Fibroblast of skin of right biceps (primary cell): ENCODE results near the gene AGO4.
"Not testable (repeated sequence)": the region's sequence is repeated elsewhere in the genome, so short reads cannot be mapped to it uniquely, and the experiment has no call there.

Source experiments
- DNase-seq: peaks from one replicate; pipeline ENCODE4 v3.0.0-alpha.2; 2013

The AGO4 gene

DNA sequence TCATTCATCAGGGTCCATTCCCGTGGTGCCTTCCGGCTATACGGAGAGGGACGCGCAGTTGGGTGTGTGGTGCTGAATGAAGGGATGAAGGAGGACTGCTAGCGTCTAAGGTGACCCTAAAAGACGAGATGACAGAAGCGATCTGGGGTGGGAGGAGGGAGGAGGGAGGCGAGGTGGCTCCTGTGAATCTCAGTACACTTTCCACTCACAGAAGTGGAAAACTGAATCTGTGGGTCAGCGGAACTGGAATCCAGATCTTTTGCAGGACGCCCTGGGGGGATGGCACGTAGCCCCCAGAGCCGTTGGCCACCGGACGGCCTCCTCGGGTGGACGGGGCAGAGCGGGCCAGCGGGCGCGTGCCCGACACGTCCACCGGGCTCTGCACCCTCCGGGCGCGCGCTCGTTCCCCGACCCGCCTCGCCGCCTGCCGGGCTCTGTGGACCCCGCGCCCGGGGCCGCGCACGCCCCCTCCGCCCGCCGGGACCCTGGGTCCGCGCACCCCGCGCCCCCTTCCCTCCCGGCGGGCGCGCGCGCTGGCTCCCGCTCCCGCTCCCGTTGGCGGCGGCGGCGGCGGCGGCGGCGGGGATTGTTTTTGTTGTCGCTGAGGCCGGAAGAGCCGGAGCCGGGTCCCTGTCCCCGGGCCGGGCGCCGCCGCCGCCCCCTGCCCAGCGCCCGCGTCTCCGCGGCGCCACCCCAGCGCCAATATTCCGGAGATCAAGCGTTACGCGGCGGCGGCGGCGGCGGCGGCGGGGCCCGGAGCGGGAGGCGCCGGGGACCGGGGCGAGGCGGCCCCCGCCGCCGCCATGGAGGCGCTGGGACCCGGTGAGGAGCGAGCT, at the start of gene AGO4:
AGO4 (plus strand) TSS at position 403 of the 836 bp plus-strand sequence; CDS start at position 804, 401 bp downstream.
- DNase-seq = peak; percentile 58

DNA sequence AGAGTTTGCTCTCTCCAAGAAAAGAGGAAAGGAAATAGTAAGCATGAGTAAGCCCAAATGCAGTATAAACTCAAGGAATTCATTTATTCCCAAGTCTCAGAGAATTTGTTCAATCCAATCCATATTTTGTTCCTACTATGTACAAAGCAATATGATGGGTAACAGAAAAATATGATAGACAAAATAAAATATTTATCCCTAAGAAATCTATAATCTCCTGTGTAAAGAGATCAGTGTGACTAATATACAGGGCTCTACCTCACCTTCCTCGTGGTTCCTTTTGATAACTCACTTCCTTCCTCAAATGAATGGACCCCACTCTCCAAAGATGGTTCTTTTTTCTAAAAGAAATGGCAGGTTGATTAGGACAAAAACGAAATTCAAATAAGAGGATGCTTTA, 45.7 kb upstream of the AGO4 start:
- DNase-seq = no peak

DNA sequence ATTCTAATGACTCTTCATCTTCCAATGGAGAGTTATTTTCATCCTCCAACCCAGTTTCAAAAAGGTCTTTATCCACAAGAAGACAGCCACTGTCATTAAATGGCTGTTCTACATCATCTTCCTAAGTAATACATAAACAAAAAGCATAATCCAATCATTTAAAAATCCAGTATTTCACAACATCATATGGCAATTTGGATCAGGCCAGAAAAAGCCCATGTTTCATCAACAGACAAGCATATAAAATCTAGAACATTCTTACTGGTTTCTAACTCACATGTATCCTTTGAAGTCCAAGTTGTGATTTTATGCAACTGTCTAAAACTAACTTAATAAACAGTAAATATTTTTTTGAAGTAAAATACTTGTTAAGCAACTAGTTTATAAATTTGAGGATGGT, 44.6 kb upstream of the AGO4 start:
- no peak for DNase-seq

DNA sequence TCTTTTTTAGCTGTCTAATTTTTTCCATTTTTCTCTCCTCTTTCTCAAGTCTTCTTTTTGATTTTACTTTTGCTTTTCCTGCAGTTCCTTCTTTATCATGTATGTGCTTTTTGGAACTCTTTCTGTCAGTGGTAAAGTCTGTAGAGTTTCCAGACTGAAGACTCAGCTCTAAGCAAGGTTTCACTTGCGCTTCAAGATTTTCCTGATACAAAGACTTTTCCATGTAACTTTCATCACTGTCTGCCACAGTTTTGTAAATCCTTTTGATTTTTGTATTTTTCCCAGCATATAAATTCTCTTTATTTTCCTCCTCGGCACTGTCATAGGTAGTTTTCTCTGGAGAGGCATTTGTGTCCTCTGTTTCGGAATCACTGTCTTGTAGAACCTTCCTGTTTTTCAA, 43.5 kb upstream of the AGO4 start:
- DNase-seq = no peak

DNA sequence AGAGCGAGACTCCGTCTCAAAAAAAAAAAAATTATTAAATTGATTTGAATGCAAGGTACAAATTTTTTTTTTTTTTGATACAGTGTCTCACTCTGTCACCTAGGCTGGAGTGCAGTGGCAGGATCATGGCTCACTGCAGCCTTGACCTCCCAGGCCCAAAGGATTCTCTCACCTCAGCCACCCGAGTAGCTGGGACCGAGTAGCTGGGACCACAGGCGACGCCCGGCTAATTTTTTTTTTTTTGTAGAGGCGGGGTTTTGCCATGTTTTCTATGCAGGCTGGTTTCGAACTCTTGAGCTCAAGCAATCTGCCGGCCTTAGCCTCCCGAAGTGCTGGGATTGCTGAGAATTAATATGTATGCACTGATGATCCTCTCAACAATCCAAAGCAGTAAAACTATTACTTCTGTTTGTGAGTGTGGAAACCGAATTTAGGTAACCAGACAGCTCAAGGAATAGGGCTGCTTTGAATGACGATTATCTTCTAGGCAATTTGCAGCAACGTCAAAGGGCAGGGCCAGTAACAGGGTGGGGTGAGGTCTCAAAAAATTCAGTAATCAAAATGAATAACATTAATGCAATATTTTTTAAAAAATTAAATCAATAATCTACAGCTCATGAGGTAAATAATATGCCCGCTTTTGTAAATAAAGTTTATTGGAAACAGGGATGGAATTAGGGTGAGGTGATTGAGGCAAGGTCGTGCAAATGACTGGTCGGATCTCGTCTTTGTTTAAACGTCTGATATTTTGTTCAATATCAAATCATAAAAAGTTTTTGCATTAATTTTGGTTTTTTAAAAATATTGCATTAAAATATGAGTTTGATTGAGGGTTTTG, 39.2 kb upstream of the AGO4 start:
- no peak for DNase-seq

DNA sequence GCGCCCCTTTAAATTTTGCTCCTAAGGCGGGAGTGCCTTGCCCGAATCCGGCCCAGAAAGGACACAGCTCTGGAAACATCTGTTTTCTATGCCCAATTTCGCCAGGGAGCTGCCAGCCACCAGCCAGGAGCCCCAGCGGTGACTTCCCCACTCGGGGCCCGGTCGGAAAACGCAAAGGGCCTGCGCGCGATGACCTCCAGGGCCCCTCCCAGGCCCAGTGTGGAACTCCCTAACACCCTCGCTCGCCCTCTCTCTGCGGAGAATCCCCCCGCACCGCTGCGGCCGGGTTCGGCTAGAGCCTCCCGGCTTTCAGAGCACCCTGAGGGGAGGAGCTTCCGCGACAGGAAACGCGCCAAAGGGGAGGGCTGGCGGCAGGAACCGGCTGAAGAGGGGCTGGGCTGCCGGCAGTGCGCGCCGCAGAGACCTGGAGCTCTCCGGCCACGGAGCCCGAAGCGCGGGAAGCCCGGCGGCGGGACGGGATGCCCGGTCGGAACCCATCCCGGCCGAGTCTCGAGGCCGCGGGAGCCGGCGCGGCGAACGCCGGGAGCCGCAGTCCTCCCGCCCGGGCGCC, 38.5 kb upstream of the AGO4 start:
- peak; percentile 89 for DNase-seq

DNA sequence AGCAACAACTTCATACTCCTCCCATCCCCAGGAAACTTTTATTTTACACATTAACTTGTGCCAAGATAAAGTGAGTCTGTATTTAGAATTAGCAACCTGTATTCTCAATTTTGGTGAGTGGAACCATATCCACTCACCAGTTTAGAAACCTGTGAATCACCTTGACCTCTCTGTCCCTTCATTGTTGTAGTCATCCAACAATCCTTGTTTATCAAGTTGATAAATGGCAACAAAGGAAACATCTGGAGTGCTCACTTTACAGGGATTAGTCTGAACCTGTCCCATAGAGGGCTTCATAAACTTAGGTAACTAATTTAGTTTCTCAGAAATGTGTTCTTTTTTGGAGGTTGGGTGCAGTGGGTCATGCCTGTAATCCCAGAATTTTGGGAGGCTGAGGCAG, 34.1 kb upstream of the AGO4 start:
- DNase-seq = no peak

DNA sequence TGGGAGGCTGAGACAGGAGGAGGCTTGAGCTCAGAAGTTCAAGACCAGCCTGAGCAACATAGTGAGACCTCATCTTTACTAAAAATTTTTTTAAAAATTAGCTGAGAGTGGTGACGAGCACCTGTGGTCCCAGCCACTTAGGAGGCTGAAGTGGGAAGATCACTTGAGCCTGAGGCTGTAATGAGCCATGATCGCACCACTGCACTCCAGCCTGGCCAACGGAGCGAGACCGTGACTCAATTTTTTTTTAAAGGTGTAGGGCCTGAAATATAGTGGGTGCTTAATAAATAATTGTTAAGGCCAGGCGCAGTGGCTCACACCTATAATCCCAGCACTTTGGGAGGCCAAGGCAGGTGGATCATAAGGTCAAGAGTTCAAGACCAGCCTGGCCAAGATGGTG, 31.6 kb upstream of the AGO4 start:
- DNase-seq = not testable (repeated sequence)

DNA sequence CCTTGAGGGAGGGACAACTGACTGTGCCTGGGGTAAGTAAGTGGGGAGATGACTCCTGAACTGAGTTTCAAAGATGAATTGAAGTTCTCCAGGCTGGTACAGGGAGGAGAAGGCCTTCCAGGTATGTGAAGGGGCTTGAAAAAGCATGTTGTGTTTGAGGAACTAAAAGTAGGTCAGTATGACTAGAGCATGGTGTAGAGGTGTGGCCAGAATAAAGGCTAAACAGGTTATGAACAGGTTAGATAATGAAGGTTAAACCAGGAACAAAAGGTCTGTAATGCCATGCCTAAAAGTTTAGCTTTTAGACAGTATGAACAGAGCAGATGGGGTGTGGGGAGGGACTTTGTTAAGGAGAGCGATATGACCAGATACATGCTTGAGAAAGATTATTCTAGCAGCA, 30.7 kb upstream of the AGO4 start:
- DNase-seq = no peak

DNA sequence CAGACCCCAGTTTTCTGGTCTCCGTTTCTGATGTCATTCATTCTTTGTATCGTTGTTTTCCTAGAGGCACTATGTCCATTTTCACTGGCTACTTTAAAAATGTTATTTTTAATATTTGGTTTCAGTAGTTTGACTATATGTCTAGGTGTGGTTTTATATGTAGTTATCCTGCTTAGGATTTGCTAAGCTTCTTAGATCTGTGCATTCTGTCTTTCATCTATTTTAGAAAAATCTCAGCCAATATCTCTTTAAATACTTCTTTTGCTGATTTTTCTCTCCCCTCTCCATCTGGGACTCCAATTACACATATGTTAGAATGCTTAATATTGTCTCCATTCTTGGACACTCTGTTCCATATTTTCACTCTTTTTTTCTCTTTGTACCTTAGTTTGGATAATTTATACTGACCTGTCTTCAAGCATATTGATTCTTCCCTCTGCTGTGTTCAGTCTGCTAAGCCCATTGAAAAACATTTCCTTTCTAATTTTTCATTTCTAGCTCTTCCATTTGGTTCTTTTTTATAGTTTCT, 24.7 kb upstream of the AGO4 start:
- DNase-seq = no peak

DNA sequence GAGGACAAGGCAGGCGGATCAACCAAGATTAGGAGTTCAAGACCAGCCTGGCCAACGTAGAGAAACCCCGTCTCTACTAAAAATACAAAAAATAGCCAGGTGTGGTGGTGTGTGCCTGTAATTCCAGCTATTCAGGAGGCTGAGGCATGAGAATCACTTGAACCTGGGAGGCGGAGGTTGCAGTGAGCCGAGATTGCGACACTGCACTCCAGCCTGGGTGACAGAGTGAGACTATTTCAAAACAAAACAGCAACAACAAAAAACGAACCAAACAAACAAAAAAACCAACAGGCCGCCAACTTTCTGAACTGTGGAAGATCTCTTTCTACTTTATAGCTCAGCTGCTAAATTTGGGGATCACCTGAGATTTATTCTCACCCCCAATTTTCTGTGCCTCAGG, 23.5 kb upstream of the AGO4 start:
- not testable (repeated sequence) for DNase-seq

DNA sequence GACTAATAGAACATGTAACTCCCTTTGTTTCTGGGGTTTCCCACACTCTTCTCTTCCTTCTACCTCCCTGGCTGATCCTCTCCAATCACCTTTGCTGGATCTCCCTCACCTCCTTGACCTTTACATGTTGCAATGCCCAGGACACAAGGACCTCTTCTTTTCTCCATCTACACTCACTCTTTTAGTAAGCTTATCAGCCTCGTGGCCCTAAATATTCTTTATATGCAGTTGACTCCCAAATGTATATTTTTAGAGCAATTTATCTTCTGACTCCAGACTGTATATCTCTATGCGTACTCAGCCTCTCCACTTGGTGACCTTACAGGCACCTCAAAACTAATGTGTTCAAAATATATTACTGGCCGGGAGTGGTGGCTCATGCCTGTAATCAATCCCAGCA, 19.7 kb upstream of the AGO4 start:
- no peak for DNase-seq

DNA sequence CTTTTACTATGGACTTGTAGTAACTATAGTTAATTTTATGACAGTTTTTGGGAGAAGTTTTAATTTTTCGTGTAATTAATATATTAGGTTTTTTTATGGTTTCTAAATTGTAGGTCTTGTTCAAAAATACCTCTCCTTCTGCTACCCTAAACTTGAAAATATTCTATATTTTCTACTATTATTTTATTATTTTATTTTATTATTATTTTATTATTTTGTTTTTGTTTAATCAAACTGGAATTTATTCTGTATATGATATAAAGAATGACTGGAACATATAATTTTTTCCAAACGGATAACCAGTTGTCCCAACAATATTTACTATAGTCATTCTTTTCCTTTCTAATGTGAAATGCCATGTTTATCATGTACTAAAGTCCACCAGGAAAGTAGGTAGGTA, 17.1 kb upstream of the AGO4 start:
- DNase-seq = no peak

DNA sequence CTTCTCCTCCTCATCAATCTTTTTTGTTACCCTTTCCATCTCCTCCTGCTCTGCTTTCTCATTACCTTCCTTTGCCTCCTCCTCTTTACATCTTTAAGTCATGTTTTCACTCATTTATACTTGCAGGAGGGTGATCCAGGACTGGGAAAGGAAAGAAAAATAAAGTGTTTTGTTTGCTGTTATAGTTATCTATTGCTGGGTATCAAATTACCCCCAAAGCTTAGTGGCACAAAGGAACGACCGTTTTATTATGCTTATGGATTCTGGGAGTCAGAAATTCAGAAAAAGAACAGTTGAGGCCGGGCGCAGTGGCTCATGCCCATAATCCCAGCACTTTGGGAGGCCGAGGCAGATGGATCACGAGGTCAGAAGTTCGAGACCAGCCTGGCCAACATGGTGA, 12.5 kb upstream of the AGO4 start:
- no peak for DNase-seq

DNA sequence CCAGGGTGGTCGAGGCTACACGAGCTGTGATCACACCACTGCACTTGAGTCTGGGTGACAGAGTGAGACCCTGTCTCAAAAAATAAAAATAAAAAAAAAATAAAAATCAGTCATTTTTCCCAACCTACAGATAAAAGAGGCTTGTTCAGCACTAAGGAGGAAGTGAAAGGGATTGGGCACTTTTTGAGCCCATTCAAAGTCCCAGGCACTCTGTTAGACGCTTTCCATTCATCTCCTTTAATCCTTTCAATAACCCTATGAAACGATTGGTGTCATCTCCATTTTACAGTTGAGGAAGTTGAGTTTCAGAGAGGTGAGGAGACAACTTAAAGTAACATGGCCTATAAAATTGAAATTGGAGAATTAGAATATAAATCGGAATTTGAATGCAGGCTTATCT, 10.4 kb upstream of the AGO4 start:
- DNase-seq = no peak

DNA sequence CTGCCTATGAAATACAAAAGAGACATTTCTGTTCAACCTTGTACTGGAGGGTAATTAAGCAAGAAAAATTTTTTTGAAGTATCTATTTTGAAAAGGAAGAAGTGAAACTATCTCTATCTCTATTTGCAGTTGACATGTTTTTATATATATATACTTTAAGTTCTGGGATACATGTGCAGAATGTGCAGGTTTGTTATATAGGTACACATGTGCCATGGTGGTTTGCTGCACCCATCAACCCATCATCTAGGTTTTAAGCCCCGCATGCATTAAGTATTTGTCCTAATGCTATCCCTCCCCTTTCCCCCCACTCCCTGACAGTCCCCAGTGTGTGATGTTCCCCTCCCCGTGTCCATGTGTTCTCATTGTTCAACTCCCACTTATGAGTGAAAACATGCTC, 9.8 kb upstream of the AGO4 start:
- not testable (repeated sequence) for DNase-seq

DNA sequence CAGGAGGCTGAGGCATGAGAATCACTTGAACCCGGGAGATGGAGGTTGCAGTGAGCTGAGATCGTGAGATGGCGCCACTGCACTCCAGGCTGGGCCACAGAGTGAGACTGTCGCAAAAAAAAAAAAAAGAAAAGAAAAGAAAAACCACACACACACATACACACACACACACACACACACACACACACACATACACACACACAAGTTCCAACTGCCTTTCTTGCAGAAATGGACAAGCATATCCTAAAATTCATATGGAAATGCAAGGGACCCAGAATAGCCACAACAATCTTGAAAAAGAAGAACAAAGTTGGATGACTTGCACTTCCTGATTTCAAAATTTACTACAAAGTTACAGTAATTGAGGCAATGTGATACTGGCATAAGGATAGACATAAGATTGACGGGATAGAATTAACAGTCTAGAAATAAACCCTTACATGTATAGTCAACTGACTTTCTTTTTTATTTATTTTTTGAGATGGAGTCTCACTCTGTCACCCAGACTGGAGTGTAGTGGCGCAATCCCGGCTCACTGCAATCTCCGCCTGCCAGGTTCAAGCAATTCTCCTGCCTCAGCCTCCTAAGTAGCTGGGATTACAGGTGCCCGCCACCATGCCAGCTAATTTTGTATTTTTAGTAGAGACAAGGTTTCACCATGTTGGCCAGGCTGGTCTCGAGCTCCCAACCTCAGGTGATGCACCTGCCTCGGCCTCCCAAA, 7.5 kb upstream of the AGO4 start:
- not testable (repeated sequence) for DNase-seq

DNA sequence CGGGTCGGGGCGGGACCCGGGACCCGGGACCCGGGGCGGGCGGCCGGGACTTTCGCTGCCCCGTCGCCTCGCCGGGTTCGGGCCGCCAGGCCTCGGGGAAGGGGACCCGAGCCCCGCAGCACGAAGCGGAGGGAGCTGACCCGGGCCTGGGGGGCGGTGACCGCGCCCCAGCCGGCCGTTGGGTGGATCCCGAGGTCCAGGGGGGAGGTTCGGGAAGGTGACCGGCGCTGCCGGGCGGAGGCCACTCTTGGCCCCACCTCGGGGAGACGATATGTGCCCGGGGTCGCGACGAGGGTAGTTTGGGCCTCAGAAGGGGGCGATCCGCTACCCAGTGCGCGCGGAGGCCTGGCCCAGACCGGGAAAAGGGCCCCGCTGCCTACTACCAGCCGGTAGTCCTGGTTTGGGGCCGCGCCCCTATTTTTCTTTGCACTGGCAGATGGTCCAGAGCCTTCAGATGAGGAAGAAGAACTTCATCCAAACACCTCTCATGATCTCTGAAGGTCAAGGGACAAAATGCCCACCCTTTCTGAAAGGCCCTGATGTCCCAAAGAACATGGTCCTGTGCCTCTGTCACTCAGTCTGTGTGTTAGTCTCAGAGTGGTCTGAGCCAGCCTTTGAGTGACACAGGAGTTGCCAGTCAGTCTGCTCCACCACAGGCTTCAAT, 766 bp downstream of the AGO4 start:
- peak; percentile 20 for DNase-seq

DNA sequence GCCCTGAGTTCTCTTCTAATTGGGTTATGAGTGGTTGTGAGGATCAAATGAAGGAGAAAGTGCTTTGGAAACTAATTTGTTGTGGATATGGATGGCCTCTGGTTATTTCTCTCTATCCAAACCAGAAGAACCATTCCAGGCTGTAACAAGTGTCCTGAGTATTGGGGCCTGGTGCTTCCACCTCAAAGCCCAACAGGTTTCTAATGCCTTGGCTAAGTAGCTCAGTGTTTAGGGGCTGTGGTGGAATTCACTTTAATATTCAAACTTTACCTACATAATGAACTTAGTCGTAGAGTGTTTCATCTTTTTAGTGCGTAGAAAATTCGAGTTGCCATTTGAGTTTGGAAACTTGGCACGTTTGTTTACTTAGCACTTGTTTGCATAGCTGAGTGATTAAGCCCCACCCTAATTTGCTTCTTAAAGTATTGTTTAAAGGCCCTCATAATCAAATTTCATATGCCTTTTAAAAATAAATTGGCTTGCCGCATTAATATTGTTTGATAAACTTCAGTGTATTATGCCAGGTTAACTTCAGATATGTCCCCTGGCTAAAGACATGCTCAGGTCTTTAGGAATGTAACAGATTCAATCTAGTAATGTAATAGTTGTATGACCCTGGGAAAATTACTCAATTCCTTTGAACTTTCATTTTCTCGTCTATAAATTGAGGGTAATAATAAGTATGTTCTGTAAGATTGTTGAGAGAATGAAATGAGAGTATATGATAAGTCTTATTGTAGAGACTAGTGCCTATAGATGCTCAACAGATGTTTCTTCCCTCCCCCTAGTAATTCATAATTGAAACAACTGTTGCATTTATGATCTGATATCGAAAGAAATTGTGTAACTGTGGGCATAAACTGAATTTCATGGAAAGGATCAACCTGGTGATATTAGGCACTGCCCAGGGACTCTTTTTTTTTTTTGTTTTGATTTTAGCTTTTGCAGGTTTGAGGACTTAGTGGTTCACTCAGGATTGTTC, 1.6 kb downstream of the AGO4 start:
- no peak for DNase-seq

DNA sequence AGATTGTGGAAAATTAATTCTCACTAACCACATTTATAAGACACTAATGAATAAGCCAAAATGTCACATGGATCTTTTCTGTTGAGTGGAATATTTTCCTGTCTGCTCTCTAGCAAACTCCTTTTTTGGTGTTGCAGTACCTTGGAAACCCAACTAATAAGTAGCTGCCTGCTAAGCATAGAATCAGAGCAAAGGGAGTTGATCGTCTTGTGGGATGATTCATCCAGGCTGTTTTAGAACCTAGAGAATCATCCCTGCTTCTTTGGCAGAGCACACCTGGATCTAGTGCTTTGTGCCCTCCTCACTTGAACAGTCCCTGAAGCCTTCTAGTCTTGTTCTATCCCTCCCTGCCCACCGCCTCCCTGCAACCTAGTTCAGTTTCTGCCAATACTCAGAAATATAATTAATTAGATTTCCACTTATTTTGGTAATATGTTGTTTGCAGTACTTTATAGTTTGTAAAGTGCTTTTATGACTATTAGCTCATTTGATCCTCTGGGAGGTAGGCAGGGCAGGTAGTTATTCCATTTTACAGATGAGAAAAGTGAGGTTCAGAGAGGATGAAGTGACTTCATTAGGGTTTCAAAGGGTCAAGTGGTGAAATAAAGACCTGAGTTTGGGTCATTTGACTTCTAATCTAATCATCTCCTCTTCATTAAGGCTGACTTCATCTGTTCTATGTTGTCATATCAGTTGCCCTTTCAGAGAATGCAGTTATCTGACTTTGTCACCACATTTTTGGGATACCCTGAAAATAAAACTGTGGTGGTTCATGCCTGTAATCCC, 2.5 kb downstream of the AGO4 start:
- peak; percentile 32 for DNase-seq
